Stimulated activated CD4-positive, alpha-beta T cell treated with anti-CD3 and anti-CD28 coated beads, TNF-alpha, amount 100 ng/mL, for 48 hours (primary cell): ENCODE measurements around the gene CRY1.
"Not testable (repeated sequence)": the region's sequence is repeated elsewhere in the genome, so short reads cannot be mapped to it uniquely, and the experiment has no call there.

Experiments
- DNase-seq, 3 donors: peaks; one replicate each; pipeline ENCODE4 v3.0.0-alpha.2; 2020; ENCODE audit warnings: low read depth in 3 of 3

The CRY1 gene

GRCh38 chr12:107011519-107011918, 81.8 kb downstream of the CRY1 start:
- no peak for DNase-seq

GRCh38 chr12:107007411-107007810, 85.9 kb downstream of the CRY1 start:
- DNase-seq = no peak

- DNase-seq = not testable (repeated sequence)
Measured at GRCh38 chr12:107002665-107003064, 90.7 kb downstream of the CRY1 start.

GRCh38 chr12:106999446-106999845, 93.9 kb downstream of the CRY1 start:
- no peak for DNase-seq

- DNase-seq = no peak
Measured at GRCh38 chr12:106997916-106998315, 95.4 kb downstream of the CRY1 start.

GRCh38 chr12:106996102-106996501, 97.2 kb downstream of the CRY1 start:
- DNase-seq = not testable (repeated sequence)

- DNase-seq = no peak
Measured at GRCh38 chr12:106994579-106995220, 98.6 kb downstream of the CRY1 start.

- DNase-seq = no peak
Measured at GRCh38 chr12:106987846-106988245, 105.5 kb downstream of the CRY1 start.

- peak; percentile 62 to 77 (median 65) for DNase-seq
Measured at GRCh38 chr12:106986625-106987389, 106.5 kb downstream of the CRY1 start, which contains the start of gene MTERF2. Gene MTERF2 (minus strand): TSS chr12:106987146. CDS start chr12:106978714, 8,432 bp downstream.

GRCh38 chr12:106986135-106986534, 107.2 kb downstream of the CRY1 start:
- DNase-seq = no peak

GRCh38 chr12:106985479-106985878, 107.9 kb downstream of the CRY1 start:
- DNase-seq = no peak

- DNase-seq = no peak
Measured at GRCh38 chr12:106984588-106985137, 108.7 kb downstream of the CRY1 start.

GRCh38 chr12:106982229-106982628, 111.1 kb downstream of the CRY1 start:
- no peak for DNase-seq

- DNase-seq = no peak
Measured at GRCh38 chr12:106981788-106982187, 111.6 kb downstream of the CRY1 start.

GRCh38 chr12:106980944-106981343, 112.4 kb downstream of the CRY1 start:
- no peak for DNase-seq

GRCh38 chr12:106978035-106978800, 115.1 kb downstream of the CRY1 start:
- no peak for DNase-seq

GRCh38 chr12:106976668-106977067, 116.7 kb downstream of the CRY1 start:
- DNase-seq = no peak

GRCh38 chr12:106975993-106976658, 117.2 kb downstream of the CRY1 start:
- no peak for DNase-seq

GRCh38 chr12:106975098-106975497, 118.3 kb downstream of the CRY1 start:
- DNase-seq = no peak

GRCh38 chr12:106974511-106974910, 118.8 kb downstream of the CRY1 start:
- DNase-seq = no peak

GRCh38 chr12:106973545-106973944, 119.8 kb downstream of the CRY1 start:
- DNase-seq = no peak

- DNase-seq = no peak
Measured at GRCh38 chr12:106971065-106971464, 122.3 kb downstream of the CRY1 start.
